Stimulated activated CD8-positive, alpha-beta memory T cell treated with anti-CD3 and anti-CD28 coated beads, Interleukin-4, amount 100 ng/mL, for 1 hour (primary cell): Measurements from ENCODE around the gene RIF1.
"Not testable (repeated sequence)": the region's sequence is repeated elsewhere in the genome, so short reads cannot be mapped to it uniquely, and the experiment has no call there.

Experiments used
- DNase-seq, 2 donors: peaks; one replicate each; pipeline ENCODE4 v3.0.0-alpha.2; 2020; ENCODE audit warnings: low read depth in 2 of 2, low spot score in 1 of 2

Gene RIF1

GRCh38 chr2:151421681-151422080 is 12.0 kb downstream of the RIF1 start:
- not testable (repeated sequence) for DNase-seq

DNA sequence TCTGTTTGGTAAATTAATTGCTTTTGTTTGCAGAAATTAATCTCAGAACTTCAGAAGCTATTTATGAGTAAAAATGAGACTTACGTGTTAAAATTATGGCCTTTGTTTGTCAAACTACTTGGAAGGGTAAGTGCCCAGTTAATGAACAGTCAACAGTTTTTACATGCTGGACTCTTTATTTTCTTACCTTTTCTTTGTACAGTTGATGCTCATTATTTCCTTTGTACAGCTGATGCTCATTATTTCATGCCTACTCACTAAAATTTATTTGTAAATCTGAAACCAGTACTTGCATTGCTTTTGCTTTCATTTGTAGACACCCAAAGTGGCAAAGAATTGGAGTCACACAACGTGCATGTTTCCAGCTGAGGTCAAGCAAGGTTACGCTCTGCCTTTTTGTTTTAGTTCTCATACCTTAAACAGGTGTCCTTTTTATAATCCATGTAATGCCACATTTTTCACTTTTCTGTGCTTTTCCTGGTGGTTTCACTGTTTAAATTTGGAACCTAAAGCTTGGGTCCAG is 13.3 kb downstream of the RIF1 start:
- no peak for DNase-seq

- DNase-seq = no peak
These were observed 14.1 kb downstream of the RIF1 start for GRCh38 chr2:151423760-151424159.

DNA sequence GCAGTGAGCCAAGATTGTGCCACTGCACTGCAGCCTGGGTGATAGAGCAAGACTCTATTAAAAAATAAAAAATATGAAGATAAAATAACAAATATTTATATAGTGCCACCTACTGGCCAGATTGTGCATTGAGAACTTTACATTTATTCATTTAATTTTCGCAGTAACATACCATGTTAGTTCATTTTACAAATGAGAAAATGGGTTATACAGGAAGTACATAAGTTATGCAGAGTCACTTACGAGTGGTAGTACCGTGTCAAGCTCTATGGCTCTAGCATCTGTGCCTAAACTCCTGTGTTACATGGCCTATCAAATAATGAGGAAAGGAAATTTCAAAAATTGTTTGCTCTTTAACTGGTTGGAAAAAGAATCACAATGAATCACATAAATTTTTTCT is 27.9 kb downstream of the RIF1 start:
- no peak for DNase-seq

DNA sequence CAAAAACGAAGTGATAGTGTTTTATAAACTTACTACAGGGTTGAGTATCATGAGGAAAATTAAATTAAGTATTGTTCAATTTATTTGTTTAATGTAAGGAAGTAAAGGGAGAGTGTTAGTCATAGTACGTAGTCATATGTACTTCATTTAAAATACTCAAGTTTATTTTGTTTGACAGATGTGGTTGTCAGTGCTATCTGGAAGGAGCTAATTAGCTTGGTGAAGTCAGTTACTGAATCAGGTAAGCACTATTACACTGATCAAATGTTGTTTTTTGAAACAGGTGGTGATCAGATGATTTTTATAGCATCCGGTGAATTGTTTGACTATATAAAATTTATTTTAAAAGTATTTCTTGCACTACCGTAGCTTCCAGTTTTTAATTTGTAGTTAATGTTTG is 28.8 kb downstream of the RIF1 start:
- no peak for DNase-seq

DNA sequence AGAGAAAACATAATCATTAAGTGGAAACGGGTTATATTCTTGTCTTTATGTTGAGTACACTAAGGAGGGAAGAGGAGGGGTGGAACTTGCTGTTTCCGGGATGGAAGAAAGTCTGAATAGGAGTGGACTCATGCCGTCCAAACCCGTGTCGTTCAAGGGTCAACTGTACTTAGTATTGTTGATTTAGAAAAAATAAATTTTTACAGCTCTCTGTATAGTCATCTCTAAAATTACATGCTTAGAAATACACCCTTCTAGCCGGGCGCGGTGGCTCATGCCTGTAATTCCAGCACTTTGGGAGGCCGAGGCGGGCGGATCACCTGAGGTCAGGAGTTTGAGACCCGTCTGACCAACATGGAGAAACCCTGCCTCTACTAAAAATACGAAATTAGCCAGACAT is 29.4 kb downstream of the RIF1 start:
- DNase-seq = no peak

GRCh38 chr2:151459358-151459757 is 49.7 kb downstream of the RIF1 start:
- DNase-seq = no peak

GRCh38 chr2:151465771-151466170 is 56.1 kb downstream of the RIF1 start:
- DNase-seq = no peak

GRCh38 chr2:151470556-151470955 is 60.9 kb downstream of the RIF1 start:
- DNase-seq = no peak

GRCh38 chr2:151472966-151473365 is 63.3 kb downstream of the RIF1 start:
- DNase-seq = no peak

GRCh38 chr2:151475071-151475470 is 65.4 kb downstream of the RIF1 start:
- DNase-seq = no peak

DNA sequence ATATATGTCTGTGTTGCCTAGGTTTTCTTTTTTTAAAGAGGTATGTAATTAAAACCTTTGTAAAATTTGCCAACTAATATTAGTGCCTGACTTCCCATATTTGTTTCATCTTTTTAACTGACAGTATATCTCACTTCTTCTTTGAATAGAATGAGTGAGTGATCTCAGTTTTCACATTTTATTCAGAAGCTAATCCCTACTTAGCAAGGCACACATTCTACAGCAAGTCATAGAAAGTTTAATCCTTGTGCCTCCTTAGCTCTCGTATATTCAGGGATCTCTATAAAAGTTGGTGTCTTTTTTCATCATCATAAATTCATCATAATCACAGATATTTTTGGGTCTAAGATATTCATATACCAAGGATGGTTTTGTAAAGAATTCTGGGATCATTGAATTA is 66.6 kb downstream of the RIF1 start:
- no peak for DNase-seq

- DNase-seq = no peak
These were observed 68.3 kb downstream of the RIF1 start for GRCh38 chr2:151478011-151478410.

DNA sequence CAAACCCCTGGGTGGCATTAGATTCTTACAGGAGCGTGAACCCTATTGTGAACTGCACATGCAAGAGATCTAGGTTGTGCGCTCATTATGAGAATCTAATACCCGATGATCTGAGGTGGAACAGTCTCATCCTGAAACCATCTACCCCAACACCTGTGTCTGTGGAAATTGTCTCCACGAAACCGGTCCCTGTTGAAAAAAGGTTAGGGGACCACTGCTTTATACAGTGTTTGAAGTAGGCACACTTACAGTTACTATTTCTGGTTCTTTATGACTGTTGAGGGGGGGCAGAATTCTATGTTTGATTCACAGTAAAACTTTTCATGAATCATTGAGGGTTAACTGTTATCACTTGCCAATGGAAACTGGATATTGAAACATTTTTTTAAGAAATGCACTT is 72.0 kb downstream of the RIF1 start:
- no peak for DNase-seq

- DNase-seq = no peak
These were observed 72.5 kb downstream of the RIF1 start for GRCh38 chr2:151482171-151482725.

DNA sequence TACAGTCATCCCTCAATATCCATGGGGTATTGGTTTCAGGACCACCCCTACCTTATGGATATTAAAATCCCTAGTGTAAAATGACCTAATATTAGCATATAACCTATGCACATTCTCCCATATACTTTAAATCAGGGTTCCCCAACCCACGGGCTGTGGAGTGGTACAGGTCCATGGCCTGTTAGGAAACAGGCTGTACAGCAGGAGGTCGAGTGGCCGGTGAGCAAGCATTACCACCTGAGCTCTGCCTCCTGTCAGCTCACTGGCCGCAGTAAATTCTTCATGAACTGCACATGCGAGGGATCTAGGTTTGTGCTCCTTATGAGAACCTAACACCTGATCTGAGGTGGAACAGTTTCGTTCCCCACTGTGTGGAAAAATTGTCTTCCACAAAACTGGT is 73.8 kb downstream of the RIF1 start:
- DNase-seq = no peak

DNA sequence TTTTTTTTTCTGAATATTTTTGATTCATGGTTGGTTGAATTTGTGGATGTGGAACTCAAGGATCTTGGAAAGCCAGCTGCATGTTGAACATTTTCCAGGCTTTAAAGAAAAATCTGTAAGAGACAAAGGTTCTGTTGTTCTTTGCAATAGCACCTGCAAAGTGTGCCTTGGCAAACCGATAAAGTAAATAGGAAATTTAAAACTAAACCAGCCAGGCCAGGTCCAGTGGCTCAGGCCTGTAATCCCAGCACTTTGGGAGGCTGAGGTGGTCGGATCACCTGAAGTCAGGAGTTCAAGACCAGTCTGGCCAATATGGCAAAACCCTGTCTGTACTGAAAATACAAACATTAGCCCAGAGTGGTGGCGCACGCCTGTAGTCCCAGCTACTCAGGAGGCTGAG is 74.4 kb downstream of the RIF1 start:
- DNase-seq = no peak

DNA sequence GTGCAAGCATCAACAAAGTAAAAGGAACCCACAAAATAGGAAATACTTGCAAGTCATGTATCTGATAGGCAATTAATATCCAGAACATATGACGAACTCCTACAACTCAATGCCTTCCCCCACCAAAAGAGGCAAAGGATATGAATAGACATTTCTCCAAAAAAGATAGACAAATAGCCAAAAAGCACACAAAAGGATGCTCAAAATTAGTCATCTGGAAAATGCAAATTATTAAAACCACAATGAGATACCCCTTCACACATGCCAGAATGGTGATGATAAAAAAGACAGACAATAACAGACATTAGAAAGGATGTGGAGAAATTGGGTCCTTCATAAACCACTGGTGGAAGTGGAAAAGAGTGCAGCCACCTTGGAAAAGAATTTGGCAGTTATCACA is 76.4 kb downstream of the RIF1 start:
- DNase-seq = no peak

GRCh38 chr2:151490276-151490675 is 80.6 kb downstream of the RIF1 start:
- no peak for DNase-seq

- no peak for DNase-seq
These were observed 81.8 kb downstream of the RIF1 start for GRCh38 chr2:151491496-151491895.

DNA sequence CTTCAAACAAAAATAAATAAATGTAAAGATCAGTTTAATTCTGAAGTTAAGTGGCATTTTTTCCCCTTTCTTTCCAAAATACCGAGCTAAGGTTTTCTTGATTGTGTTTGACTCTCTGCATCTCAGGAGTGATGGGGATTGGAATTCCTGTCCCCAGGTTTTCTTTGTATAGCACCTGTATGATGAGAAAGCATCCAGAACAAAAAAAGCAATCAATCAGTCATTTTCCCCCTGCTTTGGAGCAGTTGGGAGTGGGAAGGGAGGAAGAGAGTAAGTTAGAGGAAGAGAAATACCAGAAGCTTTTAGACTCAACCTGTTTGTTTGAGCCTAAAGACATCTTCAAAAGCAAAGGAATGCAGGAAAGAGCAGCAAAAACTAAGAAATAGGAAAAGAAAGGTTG is 88.5 kb downstream of the RIF1 start:
- DNase-seq = no peak

GRCh38 chr2:151506170-151506569 is 96.5 kb downstream of the RIF1 start:
- no peak for DNase-seq

GRCh38 chr2:151508519-151508918 is 98.8 kb downstream of the RIF1 start:
- no peak for DNase-seq

- no peak for DNase-seq
These were observed 109.1 kb downstream of the RIF1 start for GRCh38 chr2:151518802-151519201.
